NCI-H460 (cell line): Measurements from ENCODE around the gene TBX5. TPM values are rescaled to one million over a fixed set of nuclear protein-coding genes. Genes with fewer than 3 reads are reported as not detected.

Source experiments
- DNase-seq: peaks from one replicate; pipeline ENCODE4 v3.0.0-alpha.2; 2016; ENCODE audit warnings: low read depth; ENCODE audit errors: extremely low read depth
- total RNA-seq: library from RNA; depleted of rRNA; stranded (reverse); fragments of >200 nt; shearing (Covaris generic); gene quantifications from 2 replicates; pipeline ENCODE4 v1.2.3, GENCODE V29; 2014

Gene TBX5
- total RNA-seq, 1 experiment from 2014 or later = not detected

DNA sequence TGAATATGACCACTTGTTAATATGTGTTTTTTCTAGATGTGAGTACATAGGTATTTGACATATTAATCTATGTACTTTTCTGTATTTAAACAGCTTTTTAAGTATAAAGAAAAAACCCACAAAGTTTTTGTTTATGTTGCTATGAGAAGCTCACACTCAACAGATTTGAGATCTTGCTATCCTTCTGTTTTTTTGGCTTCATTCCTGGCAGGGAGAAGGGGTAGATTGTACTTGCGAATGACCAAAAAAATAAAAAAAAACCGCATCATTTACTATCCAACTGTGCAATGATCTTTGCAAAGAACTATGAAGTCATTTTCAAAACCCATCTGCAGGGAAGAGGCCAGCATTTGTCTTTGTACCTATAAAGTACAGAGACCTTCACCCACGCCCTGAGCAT, 28.4 kb upstream of the TBX5 start:
- no peak for DNase-seq

- DNase-seq = no peak
These were observed 26.0 kb upstream of the TBX5 start for GRCh38 chr12:114431902-114432301.

- no peak for DNase-seq
These were observed 24.4 kb upstream of the TBX5 start for GRCh38 chr12:114430306-114430705.

- DNase-seq = no peak
These were observed 19.2 kb upstream of the TBX5 start for GRCh38 chr12:114425031-114425626.

- no peak for DNase-seq
These were observed 15.0 kb upstream of the TBX5 start for GRCh38 chr12:114420944-114421335.

- DNase-seq = no peak
These were observed 14.4 kb upstream of the TBX5 start for GRCh38 chr12:114420182-114420943.

GRCh38 chr12:114416028-114416427, 10.1 kb upstream of the TBX5 start:
- no peak for DNase-seq

- DNase-seq = no peak
These were observed 9.6 kb upstream of the TBX5 start for GRCh38 chr12:114415525-114415868.

DNA sequence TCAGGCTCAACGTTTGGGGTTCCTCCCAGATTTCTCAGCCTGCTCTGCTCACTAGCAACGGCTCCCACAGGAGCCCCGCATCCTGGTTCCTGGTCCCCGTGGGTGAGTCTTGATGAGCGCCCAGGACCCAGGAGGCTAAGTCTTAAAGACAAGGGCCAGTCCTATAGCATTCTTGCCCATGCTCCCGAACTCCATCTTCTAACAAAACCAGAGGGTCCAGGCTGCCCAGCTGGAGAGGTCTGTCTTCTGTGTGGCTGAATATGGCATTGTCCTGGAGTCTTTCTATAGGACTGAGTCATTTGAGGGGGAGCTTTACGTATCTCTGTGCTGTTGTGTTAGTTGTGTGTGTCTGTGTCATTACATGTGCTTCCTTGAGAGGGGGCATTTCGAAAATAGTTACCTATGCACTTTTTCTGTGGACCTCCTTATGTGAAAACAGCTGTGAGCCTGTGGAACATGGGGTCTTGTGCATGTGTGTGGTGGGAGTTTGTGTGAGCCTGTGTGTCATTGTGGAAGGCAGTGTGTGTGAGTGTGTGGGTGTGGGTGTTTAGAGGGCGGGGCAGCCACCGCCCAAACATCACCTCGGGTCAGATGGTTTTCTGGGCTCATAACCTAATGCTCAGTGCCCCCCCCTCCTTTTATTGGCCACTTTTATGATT, 9.1 kb upstream of the TBX5 start:
- DNase-seq = no peak

GRCh38 chr12:114414031-114414865, 8.3 kb upstream of the TBX5 start:
- no peak for DNase-seq

DNA sequence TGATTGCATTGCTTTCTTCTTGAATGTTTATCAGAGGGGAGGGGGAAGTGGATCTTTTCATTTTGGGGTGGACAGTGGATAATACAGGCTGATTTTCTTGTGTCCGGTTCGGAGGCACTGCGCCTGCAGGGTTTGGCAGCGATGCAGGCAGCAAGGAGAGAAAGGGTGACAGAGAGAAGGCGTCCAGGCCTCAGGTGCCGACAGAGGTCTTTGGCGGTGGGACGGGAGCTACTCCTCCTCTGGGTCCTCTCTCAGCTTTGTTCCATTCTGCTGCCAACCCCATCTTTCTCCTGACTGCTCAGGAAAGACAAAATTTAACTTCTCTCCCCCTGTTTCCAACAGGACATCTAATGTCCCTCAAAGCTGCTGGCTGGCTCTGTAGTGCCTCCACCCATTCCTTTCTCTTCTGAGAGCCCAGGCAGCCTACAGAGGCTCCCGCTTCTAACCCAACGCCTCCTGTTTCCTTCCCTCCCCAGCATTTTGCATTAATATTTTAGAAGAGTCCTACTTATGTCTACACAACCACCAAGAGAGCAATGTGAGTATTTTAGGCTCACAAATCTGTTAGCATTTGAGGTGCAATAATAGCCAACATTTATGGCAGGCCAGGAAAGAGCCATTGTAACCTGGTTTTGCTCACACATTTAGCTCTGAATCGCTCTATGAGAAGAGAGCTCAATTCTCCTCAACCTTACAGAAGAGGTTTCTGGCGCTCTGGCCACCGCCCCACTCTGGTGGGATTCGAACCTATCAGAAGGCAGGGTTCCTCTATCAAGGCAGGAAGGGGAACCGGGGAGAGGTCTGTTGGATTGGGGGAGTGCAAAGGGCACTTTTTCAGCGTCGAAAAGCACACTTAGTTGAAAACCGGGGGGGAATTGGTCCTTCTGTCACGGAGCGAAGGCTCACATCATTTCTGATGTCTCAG, 7.1 kb upstream of the TBX5 start:
- DNase-seq = no peak

DNA sequence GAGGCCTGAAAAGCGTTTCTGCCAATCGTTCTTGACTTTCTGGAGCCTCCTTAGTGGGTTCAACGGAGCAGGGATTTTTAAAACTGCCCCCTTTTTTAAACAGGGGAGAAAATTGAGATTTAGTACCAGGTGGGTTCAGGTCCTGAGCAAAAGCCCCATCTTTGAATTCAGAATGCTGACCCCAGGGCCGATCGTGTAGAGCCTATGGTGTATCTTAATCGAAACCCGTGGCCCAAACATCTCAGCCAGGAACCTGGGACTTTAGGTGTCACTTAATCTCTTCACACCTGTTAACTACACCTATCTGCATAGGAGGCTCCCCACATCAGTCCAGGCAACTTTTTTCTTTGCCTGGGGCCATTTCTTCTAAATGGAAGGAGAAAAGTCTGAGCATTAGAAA, 6.4 kb upstream of the TBX5 start:
- no peak for DNase-seq

GRCh38 chr12:114411071-114411837, 5.3 kb upstream of the TBX5 start:
- no peak for DNase-seq

- no peak for DNase-seq
These were observed 4.1 kb upstream of the TBX5 start for GRCh38 chr12:114409852-114410600.

- DNase-seq = no peak
These were observed 3.2 kb upstream of the TBX5 start for GRCh38 chr12:114408886-114409851.

GRCh38 chr12:114408471-114408885, 2.5 kb upstream of the TBX5 start:
- DNase-seq = no peak

DNA sequence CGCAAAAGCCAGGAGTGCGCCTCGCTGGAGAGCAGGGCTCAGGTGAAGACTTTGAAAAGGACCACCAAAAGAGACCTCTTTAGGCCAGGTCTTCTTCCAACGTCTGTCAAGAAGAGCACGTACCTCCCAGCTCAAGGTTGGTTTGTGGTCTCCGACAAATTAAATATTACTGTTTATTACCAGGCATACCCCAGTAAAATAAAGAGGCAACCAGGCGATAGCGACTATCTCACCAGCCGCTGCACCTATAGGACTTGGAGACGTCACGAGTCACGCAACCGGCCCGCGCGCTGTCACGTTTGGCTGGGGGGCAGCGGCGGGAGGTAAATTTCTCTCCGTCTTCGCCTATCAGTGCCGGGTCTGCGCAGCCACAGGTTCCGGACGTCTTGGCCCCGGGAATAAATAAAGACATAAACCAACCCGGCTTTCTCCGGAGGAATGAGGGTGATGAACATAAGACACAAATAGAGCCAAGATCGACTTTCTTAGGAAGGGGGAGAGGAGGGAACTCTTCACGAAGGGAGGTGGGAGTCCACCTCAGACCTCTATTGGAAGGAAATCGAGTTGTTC, 2.0 kb upstream of the TBX5 start:
- DNase-seq = no peak
